HG03103 (cell line): Measurements from ENCODE around the gene ZNF789.
A peak's percentile ranks its signal among the peaks of the same experiment; 100 is the strongest.

Source experiments
- ATAC-seq: cut with Tn5 transposase; IDR thresholded peaks from one replicate; pipeline ENCODE4 v1.9.1; 2021; ENCODE audit warnings: low read depth; ENCODE audit not compliant: unreplicated experiment

ZNF789 gene

DNA sequence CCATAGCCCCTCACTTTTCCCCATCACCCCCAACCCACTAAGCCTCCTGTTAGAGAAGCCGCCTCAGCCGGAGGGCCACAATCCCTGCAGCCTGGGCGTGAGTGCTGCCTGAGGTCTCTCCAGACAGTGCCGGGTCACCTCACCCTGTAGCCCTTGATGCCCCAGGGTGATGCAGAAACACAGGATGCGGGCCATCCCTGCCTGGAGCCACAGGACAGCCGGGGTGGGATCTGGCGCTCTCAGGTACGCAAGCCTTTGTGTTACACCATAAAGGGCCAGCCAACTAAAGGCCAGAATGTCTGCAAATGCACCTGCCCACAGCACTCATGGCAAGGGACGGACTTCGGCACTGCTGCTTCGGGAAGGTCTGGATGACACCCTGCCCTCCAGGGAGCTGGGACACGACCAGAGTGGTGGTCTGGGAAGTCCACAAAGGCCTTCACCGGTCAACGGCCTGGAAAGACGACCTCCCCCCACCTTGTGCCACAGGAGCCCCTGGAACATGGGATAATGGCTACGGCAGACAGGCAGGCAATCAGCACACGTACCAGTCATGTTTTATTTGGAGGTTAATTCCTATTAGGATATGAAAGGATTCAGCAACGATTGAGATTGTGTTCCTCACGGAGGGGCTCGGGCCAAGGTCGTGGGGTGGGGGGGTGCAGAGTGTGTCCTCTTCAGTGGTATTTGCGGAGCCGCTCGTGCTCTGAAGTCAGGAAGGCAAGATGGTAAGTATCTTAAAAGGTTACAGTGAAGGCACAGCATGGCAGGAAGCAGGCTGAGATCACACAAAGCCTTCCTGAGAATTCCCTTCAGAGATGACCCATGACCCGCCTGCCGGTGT is 14.8 kb upstream of the ZNF789 start:
- ATAC-seq, result no peak

DNA sequence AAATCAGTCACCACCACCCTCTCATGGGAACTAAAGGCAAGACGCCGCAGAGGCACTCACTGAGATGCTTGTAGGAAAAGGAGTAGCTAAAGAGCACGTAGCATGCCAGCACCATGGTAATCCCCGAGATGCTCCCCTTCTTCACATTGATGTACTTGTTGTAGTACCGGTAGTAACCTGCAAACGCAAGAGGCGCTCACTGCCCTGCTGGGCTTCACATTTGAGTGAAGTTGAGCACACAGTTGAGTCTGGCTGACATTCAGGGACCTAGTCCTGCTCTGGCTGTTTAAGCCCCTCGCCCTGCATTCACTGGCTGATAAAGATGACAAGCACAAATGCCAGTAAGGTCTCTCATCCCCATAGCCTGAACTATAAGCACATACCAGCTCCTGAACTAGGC is 13.6 kb upstream of the ZNF789 start:
- no peak for ATAC-seq

DNA sequence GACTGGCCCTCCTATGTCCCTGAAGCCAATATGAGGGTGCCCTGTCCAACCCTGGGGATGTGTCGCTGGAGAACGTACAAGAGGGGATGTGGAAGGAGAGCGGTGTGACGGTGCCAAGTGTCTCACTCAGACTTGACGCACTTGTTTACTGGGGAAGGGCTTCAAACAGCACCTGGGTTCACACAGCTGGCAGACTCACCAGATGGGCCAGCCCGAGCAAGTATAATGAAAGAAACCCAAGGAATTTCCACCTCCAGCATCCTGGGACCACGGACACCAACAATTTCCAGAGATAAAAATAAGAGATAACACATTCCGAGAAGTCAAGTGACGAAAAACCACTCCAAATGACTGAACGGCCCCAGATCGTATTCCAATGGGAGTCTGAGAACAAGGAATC is 12.0 kb upstream of the ZNF789 start:
- no peak for ATAC-seq

DNA sequence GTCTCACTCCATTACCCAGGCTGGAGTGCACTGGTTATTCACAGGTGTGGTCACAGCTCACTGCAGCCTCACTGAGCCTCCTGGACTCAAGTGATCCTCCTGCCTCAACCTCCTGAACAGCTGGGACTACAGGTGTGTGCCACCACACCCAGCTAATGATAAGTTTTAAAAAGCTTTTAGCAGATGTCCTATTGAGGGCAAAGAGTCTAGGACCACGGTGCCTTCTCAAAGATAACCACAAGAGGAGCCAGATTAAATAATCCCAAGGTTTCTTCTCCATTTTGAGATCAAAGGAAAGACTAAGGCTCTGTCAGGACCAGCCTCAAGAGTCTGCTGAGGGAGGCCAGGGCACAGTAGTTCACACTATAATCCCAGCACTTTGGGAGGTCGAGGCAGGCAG is 11.5 kb upstream of the ZNF789 start:
- ATAC-seq, result no peak

DNA sequence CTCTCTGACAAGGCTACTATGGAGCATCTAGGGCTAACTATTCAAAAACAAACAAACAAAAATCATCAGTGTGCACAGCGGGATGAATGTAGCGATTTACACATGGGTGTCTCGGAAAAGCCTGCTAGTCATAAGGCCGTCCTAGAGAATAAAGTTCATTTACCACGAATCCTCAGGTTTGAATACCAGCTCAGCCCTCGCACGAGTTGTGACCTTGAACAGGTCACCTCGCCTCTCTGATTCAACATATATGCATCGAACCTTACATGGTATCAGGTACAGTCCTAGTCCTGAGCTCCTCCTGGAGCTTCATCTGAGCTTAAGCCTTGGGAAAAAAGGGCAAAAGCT is 7.3 kb upstream of the ZNF789 start:
- ATAC-seq, result no peak

DNA sequence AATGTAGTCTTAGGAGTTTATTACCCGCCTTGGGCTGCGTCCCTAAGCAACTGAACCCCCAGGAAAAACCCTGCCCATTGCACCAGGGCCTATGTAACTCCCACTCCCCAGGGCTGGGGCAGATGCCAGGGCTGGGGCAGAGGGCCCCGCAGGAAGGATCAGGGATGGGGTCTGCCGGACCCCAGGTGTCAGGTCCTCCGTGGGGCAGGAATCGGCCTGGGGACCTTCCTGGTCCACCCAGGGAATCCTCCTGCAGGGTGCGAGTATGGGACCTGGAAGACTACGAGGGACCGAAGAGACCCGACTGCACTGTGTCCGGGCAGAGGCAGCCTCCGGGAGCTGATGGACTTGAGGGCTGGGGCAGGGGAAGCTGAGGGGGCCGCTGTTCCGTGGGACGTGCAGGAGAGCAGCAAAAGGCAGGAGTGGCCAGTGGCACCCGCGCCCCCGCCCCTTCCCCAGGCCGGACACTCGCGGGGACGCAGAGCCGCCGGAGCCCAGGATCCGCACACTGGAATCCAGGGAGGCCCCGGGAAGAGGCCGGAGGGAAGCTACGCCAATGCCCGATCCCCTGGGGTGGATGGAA is 4.3 kb upstream of the ZNF789 start:
- ATAC-seq, result no peak

DNA sequence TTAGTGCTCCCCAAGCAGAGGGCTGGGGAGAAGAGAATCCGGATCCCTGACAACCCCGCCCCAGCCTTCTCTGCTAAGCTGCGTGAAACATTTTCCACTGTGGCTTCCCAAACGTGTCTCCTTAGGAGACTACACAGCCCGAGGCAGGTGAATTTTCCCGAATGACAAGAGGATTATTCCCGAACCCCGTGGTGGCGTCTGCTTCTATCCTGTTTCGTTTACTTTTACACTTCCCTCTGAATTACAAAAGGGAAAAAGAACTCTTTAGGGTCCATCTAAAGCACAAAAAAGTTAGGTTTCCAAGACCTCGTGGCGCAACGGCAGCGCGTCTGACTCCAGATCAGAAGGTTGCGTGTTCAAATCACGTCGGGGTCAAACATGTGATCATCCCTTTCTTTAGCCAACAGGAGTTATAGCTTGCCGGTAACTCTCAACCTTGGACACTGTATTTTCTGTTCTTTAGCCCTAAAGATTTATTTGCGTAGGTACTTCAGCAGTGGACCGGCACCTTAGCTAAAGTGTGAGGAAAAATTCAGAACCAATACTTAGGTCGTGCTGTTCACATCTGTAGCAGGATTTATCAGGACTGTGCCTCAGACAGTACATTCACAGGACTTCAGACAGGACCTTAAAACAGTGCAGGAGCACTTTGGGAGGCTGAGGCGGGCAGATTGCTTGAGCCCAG is 3.2 kb upstream of the ZNF789 start:
- ATAC-seq, result no peak

DNA sequence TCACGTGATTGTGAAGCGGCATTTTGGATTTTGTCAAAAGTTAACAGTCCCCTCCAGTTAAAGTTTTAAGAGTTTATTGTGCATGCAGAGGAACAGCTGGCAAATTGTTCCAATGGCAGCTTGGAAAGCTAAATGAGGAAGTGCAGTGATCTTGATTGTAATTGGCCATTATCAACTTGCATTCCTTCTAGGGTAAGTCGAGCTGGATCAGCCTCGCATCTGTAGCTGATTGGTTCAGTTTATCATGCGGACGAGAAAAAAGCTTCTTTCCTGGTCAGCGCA is 566 bp downstream of the ZNF789 start:
- no peak for ATAC-seq

DNA sequence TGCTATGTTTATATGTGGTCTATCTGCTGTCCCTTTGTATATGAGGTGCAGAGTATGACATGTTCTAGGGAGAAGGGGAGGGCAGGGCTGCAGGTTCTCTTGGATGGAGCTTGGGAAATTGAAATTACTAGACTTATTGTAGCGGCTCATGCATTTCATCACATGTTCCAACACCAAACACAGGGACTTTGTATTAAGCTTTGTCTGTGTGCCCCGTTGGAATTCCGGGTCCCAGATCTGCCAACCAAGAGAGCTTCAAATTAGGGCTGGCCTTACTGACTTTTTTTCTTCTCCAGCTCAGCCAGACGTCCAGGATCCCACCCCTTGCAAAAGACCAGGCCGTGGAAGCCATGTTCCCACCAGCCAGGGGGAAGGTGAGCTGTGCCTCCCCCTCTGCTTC is 3.4 kb downstream of the ZNF789 start:
- ATAC-seq, result no peak

DNA sequence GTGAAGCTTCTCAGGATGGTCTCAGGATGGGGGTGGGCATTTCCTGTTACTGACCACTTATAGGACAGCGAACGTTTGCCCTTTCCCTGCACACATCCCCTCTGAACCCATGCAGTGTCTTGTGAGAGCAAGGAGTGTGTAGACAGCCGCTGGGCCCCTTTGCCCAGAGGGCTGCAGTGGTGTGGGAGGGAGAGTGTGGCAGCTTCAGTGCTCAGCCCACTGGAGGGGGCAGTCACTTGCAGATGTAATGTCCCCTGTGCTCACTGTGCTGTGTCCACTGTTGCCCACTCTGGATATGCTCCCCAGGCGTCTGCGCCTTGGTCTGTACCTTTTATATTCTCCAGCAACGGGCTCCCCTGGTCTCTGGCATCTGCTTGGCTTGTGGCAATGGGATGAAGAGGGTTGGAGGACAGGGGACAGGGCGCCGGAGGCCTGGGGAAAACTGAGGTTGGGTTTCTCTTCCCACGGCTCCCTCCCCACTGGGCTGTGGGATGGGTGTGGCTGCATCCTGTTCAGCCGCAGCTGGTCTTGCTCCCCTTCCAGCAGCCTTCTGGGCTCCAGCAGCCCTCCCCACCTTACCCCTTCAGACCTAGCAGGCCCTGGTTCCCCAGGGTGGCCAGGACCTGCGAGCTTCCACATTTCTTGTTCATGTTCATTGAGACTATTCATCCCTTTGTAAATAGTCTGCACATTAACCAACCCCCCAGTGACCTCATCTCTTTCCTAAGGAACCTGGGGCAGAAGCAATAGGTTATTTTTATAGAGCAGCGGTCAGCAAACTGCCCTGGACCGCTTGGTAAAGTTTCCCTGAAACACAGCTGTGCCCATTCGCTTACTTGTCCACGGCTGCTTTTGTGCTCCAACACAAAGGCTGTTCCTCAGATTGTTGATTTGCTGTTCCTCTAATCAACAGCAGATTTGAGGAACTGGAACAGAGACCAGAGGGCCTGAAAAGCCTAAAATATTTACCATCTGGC is 6.1 kb downstream of the ZNF789 start:
- ATAC-seq, result no peak

DNA sequence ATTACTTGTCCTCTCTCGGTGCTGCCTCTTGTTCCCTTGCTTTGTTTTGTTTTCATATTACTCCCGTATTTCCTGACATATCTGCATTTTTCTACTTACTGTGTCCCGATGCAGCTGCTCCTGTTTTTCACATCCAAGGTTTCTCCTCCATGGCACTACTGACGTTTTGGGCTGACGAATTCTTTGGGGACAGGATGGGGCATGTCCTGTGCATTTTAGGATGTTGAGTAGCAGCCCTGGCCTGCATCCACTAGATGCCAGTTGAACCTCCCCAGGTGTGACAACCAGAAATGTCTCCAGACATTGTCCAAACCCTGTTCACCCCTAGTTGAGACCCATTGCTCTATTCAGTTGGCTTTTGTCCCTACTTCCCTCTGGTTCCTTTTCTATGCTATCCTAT is 12.4 kb downstream of the ZNF789 start:
- no peak for ATAC-seq

DNA sequence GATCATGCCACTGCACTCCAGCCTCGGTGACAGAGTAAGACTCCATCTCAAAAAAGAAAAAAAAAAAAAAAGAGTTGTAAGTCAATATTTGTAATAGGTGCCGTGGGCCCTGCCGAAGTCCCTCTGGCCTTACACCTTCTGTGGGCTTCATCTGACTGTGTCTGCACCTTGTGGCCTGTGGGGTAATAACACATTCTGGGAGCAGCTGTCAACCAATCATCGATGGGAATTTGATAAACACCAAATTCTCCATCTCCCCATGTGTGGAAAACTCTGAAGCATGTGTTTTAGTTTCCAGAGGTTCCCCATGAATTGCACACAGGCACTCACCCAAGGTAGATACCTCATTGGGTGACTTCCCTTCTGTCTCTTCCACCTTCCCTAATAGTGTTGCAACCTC is 16.5 kb downstream of the ZNF789 start:
- no peak for ATAC-seq

DNA sequence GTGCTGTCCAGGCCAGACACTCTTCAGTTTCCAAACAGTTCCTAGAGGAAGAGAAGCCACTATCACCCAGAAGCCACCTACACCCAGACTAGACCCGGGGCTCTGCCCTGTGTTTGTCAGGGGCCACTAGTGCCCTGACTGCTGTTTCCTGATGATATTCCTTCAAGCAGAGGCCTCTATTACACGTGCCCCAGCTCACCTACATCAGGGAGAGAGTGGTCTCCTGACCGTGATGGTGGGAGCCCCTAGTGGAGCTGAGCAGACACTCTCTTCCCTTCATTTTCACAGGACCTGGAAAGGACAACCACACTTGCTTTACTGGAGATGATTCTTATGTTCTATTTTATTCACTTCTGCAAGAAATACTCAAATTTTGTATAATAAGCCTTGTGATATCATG is 18.2 kb downstream of the ZNF789 start:
- ATAC-seq, result no peak

DNA sequence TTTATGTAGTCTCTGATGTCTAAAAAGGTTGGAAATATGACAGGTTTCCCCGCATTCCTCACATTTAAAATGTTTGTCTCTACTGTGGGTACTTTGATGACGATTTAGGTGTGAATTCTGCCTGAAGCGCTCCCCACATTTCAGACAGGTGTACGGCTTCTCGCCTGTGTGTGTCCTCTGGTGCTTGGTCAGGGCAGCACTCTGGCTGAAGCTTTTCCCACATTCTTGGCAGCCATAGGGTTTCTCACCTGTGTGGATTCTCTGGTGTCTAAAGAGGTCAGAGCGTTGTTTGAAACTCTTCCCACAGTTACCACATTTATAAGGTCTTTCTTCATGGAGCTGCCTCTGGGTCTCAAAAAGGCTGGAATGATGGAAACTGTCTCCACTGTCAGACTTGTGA is 21.1 kb downstream of the ZNF789 start:
- ATAC-seq, result no peak

DNA sequence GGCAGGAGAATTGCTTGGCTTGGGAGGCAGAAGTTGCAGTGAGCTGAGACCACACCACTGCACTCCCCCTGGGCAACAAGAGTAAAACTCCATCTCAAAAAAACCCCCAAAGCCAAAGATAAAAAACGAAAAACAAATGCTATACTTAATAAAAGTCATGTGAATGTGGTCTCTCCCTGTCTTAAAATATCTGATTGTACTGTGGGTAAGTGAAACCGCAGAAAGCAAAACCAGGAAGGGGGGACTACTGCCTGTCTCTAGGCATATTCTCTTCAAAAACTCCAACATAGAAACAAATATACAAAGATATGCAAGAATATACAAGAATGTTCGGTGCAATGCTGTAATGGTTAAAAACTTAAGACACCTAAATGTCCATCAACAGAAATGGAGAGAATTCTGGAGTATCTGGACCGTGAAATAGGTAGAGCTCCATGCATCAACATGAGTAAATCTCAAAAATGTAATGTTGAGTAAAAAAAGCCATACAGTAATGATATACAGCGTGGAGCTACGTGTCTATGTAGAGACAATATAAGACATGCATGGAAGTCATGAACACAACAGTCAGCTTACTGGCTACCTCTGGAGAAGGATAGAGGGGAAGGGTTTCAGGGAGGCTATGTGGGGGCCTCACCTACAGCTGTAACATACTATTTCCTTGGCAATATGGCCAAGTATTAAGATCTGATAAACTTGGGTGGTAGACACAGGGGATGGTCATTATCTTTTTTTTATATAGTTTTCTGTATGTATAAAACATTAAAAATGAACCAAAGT is 25.3 kb downstream of the ZNF789 start:
- ATAC-seq, result no peak

DNA sequence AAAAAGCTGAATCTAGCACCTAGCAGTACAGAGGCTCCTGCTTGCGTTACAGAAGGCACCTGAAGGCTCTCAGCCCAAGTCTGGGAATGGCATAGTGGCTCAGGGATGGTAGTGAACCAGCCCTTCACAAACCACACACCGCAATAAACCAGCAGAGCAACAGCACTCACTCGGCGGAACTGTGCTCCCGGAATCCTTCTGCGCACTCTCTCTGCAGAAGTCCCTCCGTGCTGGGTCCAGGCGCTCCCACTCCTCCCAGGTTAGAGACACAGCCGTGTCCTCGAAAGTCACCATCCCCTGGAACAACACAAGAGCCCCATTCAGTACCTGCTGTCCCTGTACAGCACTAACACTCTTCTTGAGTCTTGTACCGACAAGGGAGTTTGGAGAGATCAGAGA is 25.9 kb downstream of the ZNF789 start:
- no peak for ATAC-seq

DNA sequence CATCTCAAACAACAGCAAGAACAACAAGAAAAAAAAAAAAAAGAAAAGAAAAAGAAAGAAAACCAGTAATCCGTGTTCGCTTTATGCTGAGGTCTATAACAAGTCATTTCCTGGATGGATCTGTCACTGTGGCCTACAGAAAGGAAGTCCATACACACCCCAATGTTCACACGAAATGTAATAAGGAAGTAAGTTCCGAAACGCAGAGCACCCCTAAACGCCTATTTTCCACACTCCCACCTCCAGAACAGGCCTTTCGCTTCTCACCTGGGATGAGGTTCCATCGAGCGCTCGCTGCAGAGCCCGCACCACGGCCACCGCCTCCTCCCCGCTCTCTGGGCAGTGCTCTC is 26.7 kb downstream of the ZNF789 start:
- peak; percentile 14 for ATAC-seq

DNA sequence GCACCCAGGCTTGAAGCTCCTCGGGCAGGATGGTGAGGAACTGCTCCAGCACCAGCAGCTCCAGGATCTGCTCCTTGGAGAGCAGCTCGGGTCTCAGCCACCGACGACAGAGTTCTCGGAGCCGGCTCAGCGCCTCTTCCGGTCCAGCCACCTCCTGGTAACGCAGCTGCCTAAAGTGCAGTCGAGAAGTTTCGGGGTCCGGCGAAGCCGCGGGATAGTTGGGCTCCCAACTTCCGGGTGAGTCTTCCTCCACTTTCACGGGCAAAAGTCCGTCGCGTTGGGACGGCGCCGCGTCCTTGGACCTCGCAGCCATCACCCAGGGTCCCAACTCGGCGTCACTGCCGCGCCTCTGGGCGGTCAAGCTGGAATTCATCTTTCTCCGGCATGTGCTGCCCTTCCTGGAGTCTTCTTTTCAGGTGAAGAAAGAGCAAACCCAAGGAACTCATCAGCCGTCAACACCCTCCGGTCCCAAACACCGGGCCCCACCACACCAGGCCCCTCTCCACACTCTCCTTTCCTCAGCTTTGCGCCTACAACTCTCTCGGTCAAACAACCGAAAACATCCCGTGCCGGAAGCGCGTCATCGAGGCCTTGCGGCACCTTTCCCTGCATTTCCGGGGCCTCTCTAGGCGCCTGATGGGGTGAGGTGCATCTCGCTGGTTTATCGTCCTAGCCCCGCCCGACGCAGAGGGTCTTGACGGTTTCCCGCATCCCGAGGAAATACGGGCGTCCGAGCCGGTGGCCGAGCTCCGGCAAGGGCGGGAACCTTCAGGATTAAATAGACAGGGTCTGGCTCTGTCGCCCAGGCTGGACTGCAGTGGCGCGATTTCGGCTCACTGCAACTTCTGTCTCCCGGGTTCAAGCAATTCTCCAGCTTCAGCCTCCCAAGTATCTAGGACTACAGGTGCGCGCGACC is 27.3 kb downstream of the ZNF789 start, which contains the start of gene ZNF394:
Gene ZNF394 (minus strand): TSS at position 561 of the 916 bp plus-strand sequence. CDS start 188 bp downstream, at position 373.
- ATAC-seq, result peak; percentile 34

DNA sequence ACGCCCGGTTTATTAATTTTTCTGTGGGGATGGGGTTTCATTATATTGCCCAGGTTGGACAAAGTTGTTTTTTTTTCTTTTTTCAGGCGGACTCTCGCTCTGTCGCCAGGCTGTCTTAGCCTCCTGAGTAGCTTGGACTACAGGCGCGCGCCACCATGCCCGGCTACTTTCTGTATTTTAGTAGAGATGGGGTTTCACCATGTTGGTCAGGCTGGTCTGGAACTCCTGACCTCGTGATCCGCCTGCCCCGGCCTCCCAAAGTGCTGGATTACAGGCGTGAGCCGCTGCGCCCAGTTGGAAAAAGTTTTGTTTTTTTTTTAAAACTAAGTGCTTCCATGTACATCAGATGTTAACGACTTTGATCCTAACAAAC is 27.9 kb downstream of the ZNF789 start:
- no peak for ATAC-seq
